NCI-H1417 (cell line): ENCODE data around the gene FAS.

Source experiments
- DNase-seq, 3 experiments: peaks; one replicate each; lab custom pipeline; 2025; lab: John Stamatoyannopoulos, UW

FAS gene

DNA sequence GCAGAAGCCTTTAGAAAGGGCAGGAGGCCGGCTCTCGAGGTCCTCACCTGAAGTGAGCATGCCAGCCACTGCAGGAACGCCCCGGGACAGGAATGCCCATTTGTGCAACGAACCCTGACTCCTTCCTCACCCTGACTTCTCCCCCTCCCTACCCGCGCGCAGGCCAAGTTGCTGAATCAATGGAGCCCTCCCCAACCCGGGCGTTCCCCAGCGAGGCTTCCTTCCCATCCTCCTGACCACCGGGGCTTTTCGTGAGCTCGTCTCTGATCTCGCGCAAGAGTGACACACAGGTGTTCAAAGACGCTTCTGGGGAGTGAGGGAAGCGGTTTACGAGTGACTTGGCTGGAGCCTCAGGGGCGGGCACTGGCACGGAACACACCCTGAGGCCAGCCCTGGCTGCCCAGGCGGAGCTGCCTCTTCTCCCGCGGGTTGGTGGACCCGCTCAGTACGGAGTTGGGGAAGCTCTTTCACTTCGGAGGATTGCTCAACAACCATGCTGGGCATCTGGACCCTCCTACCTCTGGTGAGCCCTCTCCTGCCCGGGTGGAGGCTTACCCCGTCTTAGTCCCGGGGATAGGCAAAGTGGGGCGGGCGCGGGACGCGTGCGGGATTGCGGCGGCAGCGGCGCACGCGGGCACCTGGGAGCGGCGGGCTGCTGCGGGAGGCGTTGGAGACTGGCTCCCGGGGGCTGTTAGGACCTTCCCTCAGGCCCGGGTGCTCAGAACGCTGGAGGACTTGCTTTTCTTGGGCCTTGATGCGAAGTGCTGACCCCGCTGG, at the start of gene FAS:
FAS (plus strand) TSS at position 415 of the 777 bp plus-strand sequence; CDS start at position 494, 79 bp downstream.
- peak; percentile 2 to 61 (median 54) for DNase-seq

DNA sequence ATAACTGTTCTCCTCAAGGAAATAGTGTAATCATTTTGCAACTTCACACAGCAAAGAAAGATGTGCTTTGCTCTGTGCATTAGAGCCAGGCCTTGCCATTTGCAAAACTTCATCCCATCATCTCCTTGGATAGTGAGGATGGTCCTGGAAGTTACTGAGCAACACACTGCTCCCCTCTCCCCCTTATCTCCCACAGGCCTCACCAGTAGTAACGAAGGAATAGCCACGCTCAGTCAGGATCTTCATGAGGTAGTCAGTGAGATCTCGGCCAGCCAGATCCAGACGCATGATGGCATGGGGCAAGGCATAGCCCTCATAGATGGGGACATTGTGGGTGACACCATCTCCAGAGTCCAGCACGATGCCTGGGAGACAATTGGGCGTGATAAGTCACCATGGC, 49.6 kb upstream of the FAS start:
- DNase-seq, result no peak

DNA sequence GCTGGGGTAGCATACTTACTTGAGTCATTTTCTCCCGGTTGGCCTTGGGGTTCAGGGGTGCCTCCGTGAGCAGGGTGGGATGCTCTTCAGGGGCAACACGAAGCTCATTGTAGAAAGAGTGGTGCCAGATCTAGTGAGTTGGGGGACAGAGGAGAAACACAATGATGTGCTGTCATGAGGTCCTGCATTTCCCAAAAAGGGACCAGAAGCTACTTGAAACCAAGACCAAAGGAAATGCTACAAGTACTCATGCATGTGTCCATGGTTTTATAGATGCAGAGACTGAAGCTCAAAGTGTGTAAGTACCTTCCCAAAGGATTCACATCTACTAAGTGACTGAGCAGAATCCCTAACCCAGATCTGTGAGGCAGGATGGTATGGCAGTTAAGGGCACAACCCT, 46.8 kb upstream of the FAS start:
- no peak for DNase-seq

DNA sequence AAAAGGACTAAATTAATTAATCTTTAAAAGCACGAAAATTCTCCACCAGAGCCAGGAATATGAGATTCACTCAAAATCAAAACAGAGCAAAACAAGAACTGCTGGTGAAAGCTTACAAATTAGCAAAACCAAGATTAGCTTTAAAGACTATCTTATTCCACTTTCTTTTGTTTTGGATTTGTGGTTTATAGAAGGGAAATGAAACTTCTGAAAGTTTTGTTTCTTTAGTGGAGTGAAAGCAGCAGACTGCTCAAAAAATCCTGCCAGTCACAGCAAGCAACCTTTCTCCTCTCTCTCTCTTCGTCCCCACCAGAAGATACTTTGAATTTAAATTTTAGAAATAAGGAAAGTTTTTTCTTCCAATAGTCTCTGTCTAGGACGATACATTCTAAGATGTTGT, 45.8 kb upstream of the FAS start:
- DNase-seq, result no peak

DNA sequence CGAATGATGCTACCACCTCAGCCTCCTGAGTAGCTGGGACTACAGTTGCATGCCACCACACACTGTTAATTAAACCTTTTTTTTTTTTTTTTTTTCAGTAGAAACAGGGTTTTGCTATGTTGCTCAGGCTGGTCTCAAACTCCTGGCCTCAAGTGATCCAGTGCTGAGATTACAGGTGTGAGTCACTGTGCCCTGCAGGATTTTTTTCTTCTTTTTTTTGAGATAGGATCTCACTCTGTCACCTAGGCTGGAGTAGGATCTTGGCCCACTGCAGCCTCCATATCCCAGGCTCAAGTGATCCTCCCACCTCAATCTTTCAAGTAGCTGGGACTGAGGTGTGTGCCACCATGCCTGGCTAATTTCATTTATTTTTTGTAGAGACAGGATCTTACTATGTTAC, 44.4 kb upstream of the FAS start:
- DNase-seq, result no peak

DNA sequence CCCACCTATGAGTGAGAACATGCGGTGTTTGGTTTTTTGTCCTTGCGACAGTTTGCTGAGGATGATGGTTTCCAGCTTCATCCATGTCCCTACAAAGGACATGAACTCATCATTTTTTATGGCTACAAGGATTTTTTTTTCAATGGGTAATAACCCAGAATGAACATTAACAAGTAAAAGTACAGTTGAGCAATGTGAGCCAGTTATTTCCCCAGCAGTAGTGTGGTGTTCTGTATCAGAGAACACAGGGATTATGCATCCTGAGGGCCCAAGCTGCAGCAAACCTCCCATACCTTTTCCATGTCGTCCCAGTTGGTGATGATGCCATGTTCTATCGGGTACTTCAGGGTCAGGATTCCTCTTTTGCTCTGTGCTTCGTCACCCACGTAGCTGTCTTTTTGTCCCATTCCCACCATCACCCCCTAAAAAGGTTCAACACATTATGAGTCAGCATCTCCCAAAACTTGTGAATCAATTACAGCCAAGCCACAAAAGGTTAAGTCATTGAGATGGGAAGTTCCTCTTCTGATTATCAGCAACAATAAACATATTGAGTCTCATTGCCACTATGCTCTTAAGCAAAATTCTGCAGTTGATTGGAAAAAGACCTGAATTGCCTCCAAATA, 43.5 kb upstream of the FAS start:
- no peak for DNase-seq

DNA sequence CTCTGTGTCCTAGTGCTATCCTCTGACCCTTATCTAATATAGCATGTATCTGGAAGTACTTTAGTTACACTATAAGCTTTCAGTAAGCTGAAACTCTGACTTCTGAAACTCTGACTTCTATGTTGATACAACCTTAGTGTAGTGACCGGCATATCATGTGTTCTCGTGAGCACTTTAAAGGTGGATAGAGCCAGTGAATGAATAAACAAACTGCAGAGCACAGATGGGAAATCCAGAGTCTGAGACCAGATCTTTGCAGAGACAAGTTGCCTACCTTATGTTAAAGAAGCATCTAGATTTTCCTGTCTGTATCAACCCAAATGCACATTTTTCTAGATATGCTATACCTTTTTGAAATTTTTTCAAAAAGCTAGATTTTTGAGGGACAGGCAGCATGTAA, 41.5 kb upstream of the FAS start:
- no peak for DNase-seq

DNA sequence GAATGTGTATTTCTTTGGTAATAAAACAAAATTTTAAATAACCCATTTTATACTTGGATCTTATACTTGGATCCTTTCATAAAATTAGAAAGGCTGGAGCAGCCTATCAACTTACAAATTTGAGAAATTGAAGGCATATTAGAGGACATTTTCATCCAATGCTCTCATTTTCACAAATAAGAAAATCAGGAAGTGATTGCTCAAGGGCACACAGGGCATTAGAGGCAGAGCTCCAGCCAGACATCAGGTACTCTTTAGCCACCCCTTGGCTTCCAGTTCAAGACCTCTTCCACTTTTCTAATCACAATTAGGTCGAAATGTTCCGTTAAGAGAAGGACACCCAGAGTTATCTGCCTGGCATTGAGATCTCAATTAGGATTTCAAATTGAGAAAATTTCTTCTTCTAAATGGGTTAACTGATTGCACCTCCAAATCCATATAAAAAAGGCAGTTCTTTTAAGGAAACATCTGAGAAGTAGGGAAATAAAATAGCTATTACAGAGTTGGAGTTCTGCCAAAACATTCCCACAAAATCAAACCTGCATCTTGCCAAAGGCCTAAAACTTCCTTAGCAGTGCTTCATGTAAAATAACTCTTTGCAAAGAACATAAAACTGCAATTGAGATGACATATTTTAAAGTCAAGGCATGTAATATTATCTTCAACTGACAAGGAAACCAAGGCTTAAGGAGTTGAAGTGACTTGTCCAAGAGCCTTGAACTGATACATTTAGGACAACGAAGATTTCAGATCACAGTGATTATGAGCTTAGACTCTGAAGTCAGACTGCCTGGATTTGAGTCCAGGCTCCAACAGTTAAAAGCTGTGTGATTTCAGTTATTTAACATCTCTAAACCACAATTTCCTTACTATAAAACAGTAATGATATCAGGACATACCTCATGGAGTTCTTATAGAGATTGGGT, 40.4 kb upstream of the FAS start:
- DNase-seq, result no peak

DNA sequence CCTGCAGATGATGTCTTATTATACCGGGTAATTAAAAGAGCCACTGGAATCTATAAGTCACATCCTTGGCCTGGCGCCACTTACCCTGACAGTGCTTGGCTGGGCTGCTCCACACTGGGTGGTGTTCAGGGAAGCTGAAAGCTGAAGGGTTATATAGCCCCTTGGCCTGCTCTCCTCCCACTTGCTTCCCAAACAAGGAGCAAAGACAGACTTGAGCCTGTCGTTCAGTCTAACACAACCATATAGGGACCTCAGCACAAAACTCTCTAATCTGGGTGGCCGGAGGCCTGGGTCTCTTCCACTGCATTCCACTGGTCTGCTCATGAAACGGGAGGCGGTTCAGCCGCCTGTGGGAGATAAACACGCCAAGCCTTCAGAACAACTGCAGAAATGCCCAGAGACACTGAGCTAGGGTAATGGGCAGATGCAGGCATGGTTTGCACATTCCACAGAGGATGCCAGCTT, 37.9 kb upstream of the FAS start, which contains the start of gene ACTA2:
ACTA2 (minus strand) TSS at position 127 of the 465 bp plus-strand sequence. CDS start 3,843 bp downstream, outside the sequence.
- no peak for DNase-seq

DNA sequence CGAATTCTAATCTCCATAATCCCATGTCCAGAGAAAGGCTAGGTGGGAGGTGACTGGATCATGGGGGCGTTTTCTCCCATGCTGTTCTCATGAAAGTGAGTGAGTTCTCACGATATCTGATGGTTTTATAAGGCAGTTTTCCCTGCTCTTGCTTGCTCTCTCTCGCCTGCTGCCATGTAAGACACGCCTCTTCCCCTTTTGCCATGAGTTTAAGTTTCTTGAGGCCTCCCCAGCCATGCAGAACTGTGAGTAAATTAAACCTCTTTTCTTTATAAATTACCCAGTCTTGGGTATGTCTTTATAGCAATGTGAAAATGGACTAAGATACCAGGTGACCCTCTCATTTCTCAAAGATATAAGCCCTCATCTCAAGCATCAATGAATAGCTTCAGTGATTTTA, 36.9 kb upstream of the FAS start:
- no peak for DNase-seq

DNA sequence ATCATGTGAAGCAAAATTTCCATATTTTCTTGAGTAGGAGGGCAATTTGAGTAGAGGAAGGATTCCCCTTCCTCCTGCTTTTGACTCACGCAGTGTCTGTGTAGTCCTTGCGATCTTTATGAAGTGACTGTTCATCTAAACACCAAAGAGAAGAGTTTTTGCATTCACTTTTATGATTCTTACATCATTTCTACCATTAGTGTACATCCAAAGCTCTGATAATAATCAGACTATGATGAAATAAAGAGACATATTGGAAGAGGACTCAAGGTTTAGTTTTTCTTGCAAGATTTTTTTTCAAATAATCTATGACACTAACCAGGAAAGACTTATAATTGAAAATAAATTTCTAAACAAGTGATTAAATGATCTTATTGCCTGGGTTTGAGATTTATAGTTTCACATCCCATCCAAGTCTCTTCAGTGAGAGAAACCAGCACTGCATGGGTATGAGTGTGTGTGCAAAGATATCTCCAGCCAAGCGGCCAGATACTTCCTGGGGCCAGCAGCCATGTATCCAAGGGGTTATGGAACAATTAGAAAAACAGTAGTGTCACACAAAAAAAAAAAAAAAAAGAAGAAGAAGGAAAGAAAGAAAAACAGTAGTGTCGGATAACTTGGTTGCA, 36.0 kb upstream of the FAS start:
- DNase-seq, result no peak

DNA sequence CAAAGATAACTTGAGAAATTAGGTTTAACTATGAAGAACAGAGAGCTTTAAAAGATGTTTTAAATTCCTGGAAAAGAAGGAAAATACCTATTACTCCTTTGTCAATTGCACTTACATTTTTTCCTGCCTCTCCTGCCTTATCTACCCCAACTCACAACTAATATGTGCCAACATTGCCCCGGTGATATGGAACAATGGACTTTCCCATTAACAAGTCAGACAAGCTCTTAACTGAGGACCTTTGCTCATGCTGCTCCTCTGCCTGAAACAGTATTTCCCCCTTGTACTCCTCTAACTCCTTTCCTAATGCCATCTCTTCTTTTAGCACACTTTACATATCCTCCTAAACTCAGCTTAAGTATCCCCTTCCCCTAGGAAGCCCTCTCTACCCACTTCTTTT, 33.2 kb upstream of the FAS start:
- DNase-seq, result no peak

DNA sequence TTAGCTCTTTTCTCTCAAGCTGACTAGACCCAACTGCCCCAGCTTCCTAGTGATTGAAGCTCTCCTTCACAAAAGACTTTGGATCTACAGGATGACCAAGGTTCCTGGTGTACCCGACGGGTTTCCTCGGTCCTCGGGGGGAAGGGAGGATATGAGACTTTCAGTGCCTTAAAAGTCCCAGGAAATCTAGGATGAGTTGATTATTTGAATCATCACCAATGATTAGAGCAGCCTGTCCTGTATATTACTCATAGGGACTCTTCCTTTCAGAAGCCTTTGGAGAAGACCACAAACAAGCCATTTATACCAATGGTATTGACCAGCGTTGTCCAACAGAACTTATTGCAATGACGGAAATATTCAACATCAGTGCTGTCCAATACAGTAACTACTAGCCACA, 31.9 kb upstream of the FAS start:
- DNase-seq, result no peak

DNA sequence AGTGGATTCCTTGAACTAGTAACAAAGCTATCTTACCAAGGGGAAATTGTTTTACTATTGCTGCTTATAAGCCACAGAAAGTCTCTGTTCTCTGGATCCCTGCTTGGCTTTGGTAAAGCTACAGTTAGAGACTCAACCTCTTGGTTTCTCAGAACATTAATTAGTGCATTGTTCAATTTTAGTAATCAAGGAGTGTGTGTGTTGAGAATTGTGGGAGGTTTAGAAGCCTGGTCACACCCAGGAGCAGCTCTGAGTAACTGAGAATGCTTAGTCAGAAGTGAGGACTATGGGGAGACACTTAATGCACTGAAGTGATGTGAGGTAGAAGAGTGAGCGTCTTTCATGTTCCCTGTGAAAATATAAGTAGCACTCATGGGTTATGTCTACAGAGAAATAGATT, 29.8 kb upstream of the FAS start:
- DNase-seq, result no peak

DNA sequence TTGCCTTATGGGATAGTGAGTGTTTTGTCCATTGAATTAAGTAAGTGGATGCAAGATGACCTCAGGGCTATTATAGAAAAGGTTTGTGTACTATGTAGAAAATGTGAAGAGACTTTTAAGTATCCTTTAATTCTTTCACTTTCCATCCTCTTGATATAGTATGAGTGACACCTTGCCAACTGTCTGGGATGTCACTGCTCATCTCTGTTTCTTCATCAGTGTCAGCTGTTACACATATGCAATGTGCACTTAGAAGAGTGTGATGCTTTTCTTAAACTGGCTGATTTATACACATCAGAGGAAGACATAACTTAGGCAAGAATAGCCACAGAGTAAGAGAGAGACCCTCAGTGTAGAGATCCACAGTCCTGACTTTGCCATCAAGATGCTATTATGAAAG, 29.3 kb upstream of the FAS start:
- no peak for DNase-seq

DNA sequence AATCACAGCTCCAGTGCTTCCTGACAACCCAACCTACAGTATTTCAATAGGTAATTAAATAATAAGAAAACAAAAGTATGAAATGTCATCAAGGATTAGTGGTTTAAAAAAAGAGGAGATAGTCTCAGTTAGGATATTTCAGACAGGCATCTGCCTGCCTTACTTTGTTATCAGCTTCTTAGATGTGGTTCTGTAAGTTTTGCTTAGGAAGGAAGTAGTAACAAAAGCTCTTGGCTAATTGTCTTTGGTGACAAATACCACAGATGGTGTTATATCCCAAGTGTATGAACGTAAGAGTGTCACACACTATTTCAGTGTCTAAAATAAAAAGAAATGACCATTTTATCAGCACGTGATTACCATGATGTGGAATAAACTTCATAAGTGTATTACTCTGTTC, 28.3 kb upstream of the FAS start:
- DNase-seq, result no peak

DNA sequence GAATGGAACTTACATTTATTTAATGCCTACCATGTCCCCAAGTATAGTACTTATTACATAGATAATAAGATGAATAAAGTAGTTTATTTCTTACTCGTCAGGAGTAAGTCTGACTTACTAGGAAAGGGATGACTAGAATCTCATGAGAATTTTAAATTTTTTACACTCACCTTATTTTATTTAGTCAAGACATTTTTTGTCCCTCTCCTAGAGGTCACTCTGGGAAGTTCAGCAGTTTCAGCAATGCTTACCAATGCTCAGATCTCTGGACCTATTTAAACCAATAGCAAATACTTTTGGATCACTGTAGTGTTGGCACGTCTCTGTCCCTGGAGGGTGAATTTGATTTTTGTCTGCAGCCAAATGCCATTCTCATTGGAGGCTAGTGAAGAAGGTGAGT, 27.3 kb upstream of the FAS start:
- no peak for DNase-seq

DNA sequence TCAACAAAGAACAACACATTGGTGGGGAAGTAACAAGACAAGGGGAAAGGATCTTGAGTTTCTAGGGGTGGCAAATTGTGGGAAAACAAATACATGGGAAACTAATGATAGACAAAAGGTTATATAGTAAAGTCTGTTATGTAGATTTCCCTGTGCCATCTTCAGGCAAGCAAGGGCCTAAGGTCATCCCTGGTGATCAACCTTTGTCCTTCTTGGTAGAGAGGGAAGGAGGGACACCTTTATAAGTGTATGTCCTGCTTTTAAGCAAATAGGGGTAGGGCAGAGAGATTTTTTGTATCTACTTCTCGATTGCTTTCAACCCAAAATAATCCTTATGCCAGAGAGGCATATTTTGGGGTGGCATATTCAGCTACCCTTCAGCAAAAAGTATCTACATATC, 26.2 kb upstream of the FAS start:
- DNase-seq, result no peak

DNA sequence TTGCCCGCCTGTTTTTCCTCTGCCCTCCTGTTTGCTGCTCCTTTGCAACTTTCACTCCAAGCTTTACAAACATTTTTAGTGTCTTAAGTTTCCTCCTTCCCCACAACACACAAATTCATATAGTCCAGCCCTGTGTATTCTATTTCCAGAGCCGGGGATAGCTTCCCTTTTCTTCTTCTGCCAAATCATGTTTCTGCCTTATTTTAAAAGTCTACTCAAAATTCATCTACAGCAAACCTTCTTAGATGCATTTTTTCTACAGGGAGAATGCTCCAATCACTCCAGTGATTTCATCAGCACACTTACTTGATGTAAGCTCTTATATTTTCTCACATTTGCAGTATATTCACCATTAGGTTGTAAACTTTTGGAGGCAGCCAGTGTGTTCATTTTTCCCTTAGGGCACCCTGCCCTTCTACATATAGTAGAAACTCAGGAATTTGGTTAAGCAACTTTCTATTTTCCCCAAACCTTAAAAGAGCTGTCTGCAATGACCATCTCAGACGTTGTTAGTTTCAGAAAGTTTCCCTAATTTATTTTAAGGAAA, 25.7 kb upstream of the FAS start:
- no peak for DNase-seq

DNA sequence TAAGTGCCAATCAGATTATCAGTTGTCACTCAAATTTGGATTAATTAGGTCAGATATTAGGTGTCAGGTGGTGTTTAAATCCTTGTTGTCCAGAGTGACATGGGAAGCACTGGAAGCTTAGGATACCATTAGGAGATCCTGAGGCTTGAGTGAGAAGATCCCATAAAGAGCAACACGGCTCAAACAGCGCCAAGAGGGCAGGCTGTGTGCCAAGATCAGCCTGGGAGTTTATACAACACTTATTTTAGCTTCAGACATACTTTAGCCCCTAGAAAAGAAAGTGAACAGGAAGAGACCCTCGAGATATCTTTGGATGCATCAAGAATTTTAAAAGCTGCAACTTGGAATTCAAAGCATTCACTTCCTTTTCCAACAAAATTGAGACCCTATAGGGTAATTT, 23.8 kb upstream of the FAS start:
- DNase-seq, result no peak

DNA sequence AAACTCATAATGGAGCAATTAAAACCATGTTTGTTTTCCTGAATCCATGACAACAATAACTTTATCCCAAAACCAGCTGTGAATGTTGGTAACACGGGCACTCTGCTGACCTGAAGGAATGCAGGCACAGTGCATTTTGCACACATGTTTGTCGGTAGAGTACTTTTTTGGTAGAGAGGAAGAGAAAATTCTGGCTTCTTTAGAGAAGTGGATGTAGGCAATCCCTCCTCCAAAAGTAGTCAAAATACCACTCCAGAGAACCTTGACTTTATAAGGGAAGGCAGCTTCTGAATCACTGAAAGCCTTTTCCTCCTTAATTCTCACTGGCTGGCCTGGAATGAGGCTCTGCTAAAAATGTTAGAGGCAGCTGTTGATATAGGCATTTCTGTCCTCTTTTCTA, 22.2 kb upstream of the FAS start:
- no peak for DNase-seq
